ENCODE results near the gene TMEM47.
A peak's percentile ranks its signal among the peaks of the same experiment; 100 is the strongest.

TMEM47 gene

GRCh38 chrX:34655501-34656455 lies 1.3 kb downstream of the TMEM47 start:
- peaks cover 5% of the 10 kb centered on the region for H3K9me3 Mint-ChIP-seq
- H3K27ac Mint-ChIP-seq: peak overlapping the region; percentile 97
- peak; percentile 15 for DNase-seq
- peaks cover 6% of the 10 kb centered on the region for H3K36me3 Mint-ChIP-seq (ENCODE audit: low read depth)
- H3K4me3 Mint-ChIP-seq: peak overlapping the region; percentile 95
- TF ChIP-seq CTCF (IDR thresholded peaks at IDR 0.05): no peak
- H3K4me1 Mint-ChIP-seq: peaks cover 46% of the 10 kb centered on the region
- peaks cover 13% of the 10 kb centered on the region for H3K27me3 Mint-ChIP-seq (ENCODE audit: low read depth, poor library complexity)

- DNase-seq: no peak
- peaks cover 15% of the 10 kb centered on the region for H3K36me3 Mint-ChIP-seq (ENCODE audit: low read depth)
These were observed 2.2 kb downstream of the TMEM47 start for GRCh38 chrX:34654696-34655490.

GRCh38 chrX:34653811-34654210 lies 3.3 kb downstream of the TMEM47 start:
- H3K27ac Mint-ChIP-seq: peak overlapping the region; percentile 97
- H3K4me1 Mint-ChIP-seq: peaks cover 53% of the 10 kb centered on the region
- peaks cover 23% of the 10 kb centered on the region for H3K9me3 Mint-ChIP-seq
- peaks cover 24% of the 10 kb centered on the region for H3K36me3 Mint-ChIP-seq (ENCODE audit: low read depth)
- H3K4me3 Mint-ChIP-seq: peak overlapping the region; percentile 95
- peaks cover 9% of the 10 kb centered on the region for H3K27me3 Mint-ChIP-seq (ENCODE audit: low read depth, poor library complexity)
- DNase-seq: no peak
- TF ChIP-seq CTCF (IDR thresholded peaks at IDR 0.05): no peak

More at GRCh38 chrX:34654696-34655490, 2.2 kb downstream of the TMEM47 start:
- peak overlapping the region; percentile 95 for H3K4me3 Mint-ChIP-seq
- peaks cover 14% of the 10 kb centered on the region for H3K9me3 Mint-ChIP-seq
- H3K27ac Mint-ChIP-seq: peak overlapping the region; percentile 97
- H3K4me1 Mint-ChIP-seq: peaks cover 53% of the 10 kb centered on the region
- H3K27me3 Mint-ChIP-seq (ENCODE audit: low read depth, poor library complexity): peaks cover 13% of the 10 kb centered on the region
- no peak for TF ChIP-seq CTCF (IDR thresholded peaks at IDR 0.05)

- Mint-ChIP-seq H3K4me1 (peaks cover 4% of the 10 kb centered on the region), H3K9me3 (peaks cover 7% of the 10 kb centered on the region), H3K27me3 (ENCODE audit: low read depth, poor library complexity) (no peaks in the 10 kb centered on the region), H3K27ac (no peak overlapping the region), H3K36me3 (ENCODE audit: low read depth) (peaks cover 10% of the 10 kb centered on the region), H3K4me3 (no peak overlapping the region)
- TF ChIP-seq CTCF (IDR thresholded peaks at IDR 0.05): no peak
- DNase-seq: no peak
These were observed 14.2 kb downstream of the TMEM47 start for GRCh38 chrX:34642849-34643248.

GRCh38 chrX:34638116-34638515 lies 19.0 kb downstream of the TMEM47 start:
- no peaks in the 10 kb centered on the region for H3K9me3 Mint-ChIP-seq
- H3K27ac Mint-ChIP-seq: no peak overlapping the region
- H3K4me1 Mint-ChIP-seq: peaks cover 3% of the 10 kb centered on the region
- TF ChIP-seq CTCF (IDR thresholded peaks at IDR 0.05): peak; percentile 57
- DNase-seq: no peak
- H3K36me3 Mint-ChIP-seq (ENCODE audit: low read depth): peaks cover 16% of the 10 kb centered on the region
- H3K27me3 Mint-ChIP-seq (ENCODE audit: low read depth, poor library complexity): no peaks in the 10 kb centered on the region
- no peak overlapping the region for H3K4me3 Mint-ChIP-seq
